Measurements from ENCODE around the gene AP4B1.

DNA sequence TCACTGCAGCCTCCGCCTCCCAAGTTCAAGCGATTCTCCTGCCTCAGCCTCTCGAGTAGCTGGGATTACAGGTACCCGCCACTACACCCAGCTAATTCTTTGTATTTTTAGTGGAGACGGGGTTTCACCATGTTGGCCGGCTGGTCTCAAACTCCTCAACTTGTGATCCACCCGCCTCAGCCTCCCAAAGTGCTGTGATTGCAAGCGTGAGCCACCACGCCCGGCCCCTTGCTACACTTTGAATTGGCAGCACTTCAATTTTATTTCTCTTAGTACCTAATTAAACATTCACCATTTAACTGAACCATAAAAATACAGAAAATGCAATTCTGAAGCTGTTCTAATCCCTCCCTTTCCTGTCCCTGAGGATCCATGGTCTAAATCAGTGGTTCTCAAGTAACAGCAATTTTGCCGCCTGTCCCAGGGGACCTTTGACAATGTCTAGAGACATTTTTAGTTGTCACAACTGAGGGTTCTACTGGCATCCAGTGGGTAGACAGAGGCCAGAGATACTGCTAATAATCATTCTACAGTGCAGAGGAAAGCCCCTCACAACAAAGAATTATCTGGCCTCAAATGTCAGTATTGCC, 12.9 kb downstream of the AP4B1 start:
- no peak for TF ChIP-seq ZNF23 (CRISPR knock-in tag; IDR thresholded peaks at IDR 0.05)
- TF ChIP-seq, protein P1, sequence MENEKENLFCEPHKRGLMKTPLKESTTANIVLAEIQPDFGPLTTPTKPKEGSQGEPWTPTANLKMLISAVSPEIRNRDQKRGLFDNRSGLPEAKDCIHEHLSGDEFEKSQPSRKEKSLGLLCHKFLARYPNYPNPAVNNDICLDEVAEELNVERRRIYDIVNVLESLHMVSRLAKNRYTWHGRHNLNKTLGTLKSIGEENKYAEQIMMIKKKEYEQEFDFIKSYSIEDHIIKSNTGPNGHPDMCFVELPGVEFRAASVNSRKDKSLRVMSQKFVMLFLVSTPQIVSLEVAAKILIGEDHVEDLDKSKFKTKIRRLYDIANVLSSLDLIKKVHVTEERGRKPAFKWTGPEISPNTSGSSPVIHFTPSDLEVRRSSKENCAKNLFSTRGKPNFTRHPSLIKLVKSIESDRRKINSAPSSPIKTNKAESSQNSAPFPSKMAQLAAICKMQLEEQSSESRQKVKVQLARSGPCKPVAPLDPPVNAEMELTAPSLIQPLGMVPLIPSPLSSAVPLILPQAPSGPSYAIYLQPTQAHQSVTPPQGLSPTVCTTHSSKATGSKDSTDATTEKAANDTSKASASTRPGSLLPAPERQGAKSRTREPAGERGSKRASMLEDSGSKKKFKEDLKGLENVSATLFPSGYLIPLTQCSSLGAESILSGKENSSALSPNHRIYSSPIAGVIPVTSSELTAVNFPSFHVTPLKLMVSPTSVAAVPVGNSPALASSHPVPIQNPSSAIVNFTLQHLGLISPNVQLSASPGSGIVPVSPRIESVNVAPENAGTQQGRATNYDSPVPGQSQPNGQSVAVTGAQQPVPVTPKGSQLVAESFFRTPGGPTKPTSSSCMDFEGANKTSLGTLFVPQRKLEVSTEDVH (IDR thresholded peaks at IDR 0.05; ENCODE audit: low read depth, partially characterized antibody), result no peak
- TF ChIP-seq, protein P2, sequence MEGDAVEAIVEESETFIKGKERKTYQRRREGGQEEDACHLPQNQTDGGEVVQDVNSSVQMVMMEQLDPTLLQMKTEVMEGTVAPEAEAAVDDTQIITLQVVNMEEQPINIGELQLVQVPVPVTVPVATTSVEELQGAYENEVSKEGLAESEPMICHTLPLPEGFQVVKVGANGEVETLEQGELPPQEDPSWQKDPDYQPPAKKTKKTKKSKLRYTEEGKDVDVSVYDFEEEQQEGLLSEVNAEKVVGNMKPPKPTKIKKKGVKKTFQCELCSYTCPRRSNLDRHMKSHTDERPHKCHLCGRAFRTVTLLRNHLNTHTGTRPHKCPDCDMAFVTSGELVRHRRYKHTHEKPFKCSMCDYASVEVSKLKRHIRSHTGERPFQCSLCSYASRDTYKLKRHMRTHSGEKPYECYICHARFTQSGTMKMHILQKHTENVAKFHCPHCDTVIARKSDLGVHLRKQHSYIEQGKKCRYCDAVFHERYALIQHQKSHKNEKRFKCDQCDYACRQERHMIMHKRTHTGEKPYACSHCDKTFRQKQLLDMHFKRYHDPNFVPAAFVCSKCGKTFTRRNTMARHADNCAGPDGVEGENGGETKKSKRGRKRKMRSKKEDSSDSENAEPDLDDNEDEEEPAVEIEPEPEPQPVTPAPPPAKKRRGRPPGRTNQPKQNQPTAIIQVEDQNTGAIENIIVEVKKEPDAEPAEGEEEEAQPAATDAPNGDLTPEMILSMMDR (IDR thresholded peaks at IDR 0.05 in 2 of 3, conservative IDR thresholded peaks at IDR 0.05 in 1 of 3; ENCODE audit: insufficient read depth in 2 of 3, low read depth in 1 of 3, low read length in 3 of 3), result no peak

All from K562 (cell line).